ENCODE measurements around the gene FER.
"Not testable (repeated sequence)": the region's sequence is repeated elsewhere in the genome, so short reads cannot be mapped to it uniquely, and the experiment has no call there.

Gene FER

GRCh38 chr5:108945094-108945493, 197.4 kb downstream of the FER start:
- in situ Hi-C loops (cut with HindIII; ENCODE audit: low sequenced_read_pairs), result no loop called here

GRCh38 chr5:108946008-108946407, 198.3 kb downstream of the FER start:
- in situ Hi-C loops (cut with HindIII; ENCODE audit: low sequenced_read_pairs), result no loop called here

- in situ Hi-C loops (cut with HindIII; ENCODE audit: low sequenced_read_pairs), result no loop called here
Measured at GRCh38 chr5:108947164-108947563, 199.5 kb downstream of the FER start.

- in situ Hi-C loops (cut with HindIII; ENCODE audit: low sequenced_read_pairs), result no loop called here
Measured at GRCh38 chr5:108950276-108950675, 202.6 kb downstream of the FER start.

GRCh38 chr5:108953940-108954339, 206.2 kb downstream of the FER start:
- in situ Hi-C loops (cut with HindIII; ENCODE audit: low sequenced_read_pairs), result no loop called here

GRCh38 chr5:108957333-108957732, 209.6 kb downstream of the FER start:
- in situ Hi-C loops (cut with HindIII; ENCODE audit: low sequenced_read_pairs), result no loop called here

- in situ Hi-C loops (cut with HindIII; ENCODE audit: low sequenced_read_pairs), result no loop called here
Measured at GRCh38 chr5:108966910-108967309, 219.2 kb downstream of the FER start.

- in situ Hi-C loops (cut with HindIII; ENCODE audit: low sequenced_read_pairs), result no loop called here
Measured at GRCh38 chr5:108974594-108974993, 226.9 kb downstream of the FER start.

- in situ Hi-C loops (cut with HindIII; ENCODE audit: low sequenced_read_pairs), result no loop called here
Measured at GRCh38 chr5:108975697-108976096, 228.0 kb downstream of the FER start.

GRCh38 chr5:108983461-108984092, 235.9 kb downstream of the FER start:
- in situ Hi-C loops (cut with HindIII; ENCODE audit: low sequenced_read_pairs), result no loop called here

GRCh38 chr5:108989761-108990392, 242.2 kb downstream of the FER start:
- in situ Hi-C loops (cut with HindIII; ENCODE audit: low sequenced_read_pairs), result no loop called here

- in situ Hi-C loops (cut with HindIII; ENCODE audit: low sequenced_read_pairs), result not testable (repeated sequence)
Measured at GRCh38 chr5:108992396-108993085, 244.8 kb downstream of the FER start.

GRCh38 chr5:108993440-108993839, 245.7 kb downstream of the FER start:
- in situ Hi-C loops (cut with HindIII; ENCODE audit: low sequenced_read_pairs), result not testable (repeated sequence)

GRCh38 chr5:108997720-108998119, 250.0 kb downstream of the FER start:
- in situ Hi-C loops (cut with HindIII; ENCODE audit: low sequenced_read_pairs), result no loop called here

- in situ Hi-C loops (cut with HindIII; ENCODE audit: low sequenced_read_pairs), result no loop called here
Measured at GRCh38 chr5:108998216-108998615, 250.5 kb downstream of the FER start.

GRCh38 chr5:109003928-109004327, 256.2 kb downstream of the FER start:
- in situ Hi-C loops (cut with HindIII; ENCODE audit: low sequenced_read_pairs), result no loop called here

GRCh38 chr5:109005297-109006009, 257.8 kb downstream of the FER start:
- in situ Hi-C loops (cut with HindIII; ENCODE audit: low sequenced_read_pairs), result no loop called here

GRCh38 chr5:109006129-109006528, 258.4 kb downstream of the FER start:
- in situ Hi-C loops (cut with HindIII; ENCODE audit: low sequenced_read_pairs), result no loop called here

- in situ Hi-C loops (cut with HindIII; ENCODE audit: low sequenced_read_pairs), result no loop called here
Measured at GRCh38 chr5:109016300-109016699, 268.6 kb downstream of the FER start.

GRCh38 chr5:109022056-109022455, 274.4 kb downstream of the FER start:
- in situ Hi-C loops (cut with HindIII; ENCODE audit: low sequenced_read_pairs), result no loop called here

GRCh38 chr5:109025729-109026128, 278.0 kb downstream of the FER start:
- in situ Hi-C loops (cut with HindIII; ENCODE audit: low sequenced_read_pairs), result not testable (repeated sequence)
